Panc1 (cell line): ENCODE measurements around the gene PIEZO1. TPM values are rescaled to one million over a fixed set of nuclear protein-coding genes. Genes with fewer than 3 reads are reported as not detected.
A peak's percentile ranks its signal among the peaks of the same experiment; 100 is the strongest.

Experiments used
- ATAC-seq: fragments of 200-7000 bp; cut with Tn5 transposase; 2 replicates; pipeline ENCODE4 v1.9.1; 2020; ENCODE audit warnings: mild to moderate bottlenecking, moderate library complexity
- BruUV-seq: library from RNA; stranded (reverse); fragments of 400-500 nt; replicated peaks from 2 replicates; lab custom pipeline; 2021; lab: Mats Ljungman, UMichigan
- CTCF ChIA-PET: fragments of 300-600 bp; sonication (Branson Sonifier 250); formaldehyde crosslinking; loops from one replicate; lab custom pipeline; 2022; ENCODE audit warnings: antibody characterized with exemption; lab: Charles Lee
- POLR2A ChIA-PET: fragments of 300-600 bp; sonication (Branson Sonifier 250); formaldehyde crosslinking; loops from one replicate; lab custom pipeline; 2022; ENCODE audit warnings: antibody characterized with exemption; lab: Charles Lee
- DNase-seq: peaks from one replicate; pipeline ENCODE4 v3.0.0-alpha.2; 2010; ENCODE audit warnings: low read depth, low spot score
- H3K27ac ChIP-seq: 2 replicates; pipeline ENCODE4 v1.5.1; 2011; ENCODE audit warnings: mild to moderate bottlenecking, low read length, inconsistent platforms
- H3K27me3 ChIP-seq: fragments of 200-500 bp; sonication (Bioruptor generic); 2 replicates; pipeline ENCODE4 v1.6.0; 2014; ENCODE audit warnings: low read length, inconsistent platforms; ENCODE audit not compliant: control insufficient read depth, insufficient read depth
- H3K36me3 ChIP-seq: fragments of 200-500 bp; sonication (Bioruptor generic); 2 replicates; pipeline ENCODE4 v1.5.1; 2014; ENCODE audit warnings: inconsistent platforms, mild to moderate bottlenecking, low read length, moderate library complexity; ENCODE audit not compliant: control insufficient read depth, insufficient read depth
- H3K4me1 ChIP-seq: 2 replicates; pipeline ENCODE4 v1.5.1; 2011; ENCODE audit warnings: inconsistent platforms, mild to moderate bottlenecking, low read length, moderate library complexity; ENCODE audit not compliant: control insufficient read depth, insufficient read depth
- H3K4me3 ChIP-seq, 2 experiments: 2 replicates each; pipeline ENCODE4 v1.5.1; 2011 to 2012; ENCODE audit warnings: low read depth in 2 of 2, low read length in 2 of 2, mild to moderate bottlenecking in 2 of 2, inconsistent platforms in 1 of 2, moderate library complexity in 1 of 2
- H3K9me3 ChIP-seq: fragments of 200-500 bp; sonication (Bioruptor generic); 2 replicates; pipeline ENCODE4 v1.5.1; 2014; ENCODE audit warnings: low read depth, mild to moderate bottlenecking, inconsistent platforms, low read length, moderate library complexity; ENCODE audit not compliant: control insufficient read depth, insufficient read depth
- POLR2AphosphoS5 ChIP-seq: IDR thresholded peaks from 2 replicates; pipeline ENCODE4 v1.6.1; 2012; ENCODE audit warnings: mild to moderate bottlenecking, low read depth, low read length, moderate library complexity
- SIN3A ChIP-seq: IDR thresholded peaks from 2 replicates; pipeline ENCODE4 v1.6.1; 2012; ENCODE audit warnings: low read depth, mild to moderate bottlenecking, low read length, moderate library complexity, borderline replicate concordance; ENCODE audit not compliant: insufficient read depth
- TCF7L2 ChIP-seq: IDR thresholded peaks from 2 replicates; pipeline ENCODE4 v1.6.1; 2011; ENCODE audit warnings: mild to moderate bottlenecking, low read depth, low read length, inconsistent platforms
- in situ Hi-C: cut with HindIII; loops from 2 replicates; pipeline ENCODE4 v1.10.0; 2016; ENCODE audit warnings: low sequenced_read_pairs, low pct_unique_long_range_greater_than_20kb
- intact Hi-C: fragments of 100-400 bp; cut with micrococcal nuclease; formaldehyde crosslinking; loops from one replicate; pipeline ENCODE4 v1.10.0; 2022; ENCODE audit not compliant: unreplicated experiment
- total RNA-seq: library from RNA; stranded (reverse); gene quantifications from one replicate; pipeline ENCODE4 v1.2.1, GENCODE V29; 2021; ENCODE audit not compliant: unreplicated experiment
- TF ChIP-seq, protein P1 (sequence below): fragments of 450-650 bp; IDR thresholded peaks from 2 replicates; pipeline ENCODE4 v1.5.1; 2017; ENCODE audit warnings: mild to moderate bottlenecking
- TF ChIP-seq, protein P2 (sequence below), 2 experiments: IDR thresholded peaks; 2 replicates each; pipeline ENCODE4 v1.6.1; 2011 to 2012; ENCODE audit warnings: low read depth in 2 of 2, control low read depth in 1 of 2, low read length in 1 of 2, mild to moderate bottlenecking in 1 of 2, moderate library complexity in 1 of 2; ENCODE audit not compliant: insufficient read depth in 1 of 2

PIEZO1 gene
- total RNA-seq, 1 experiment from 2014 or later = 175 TPM

DNA sequence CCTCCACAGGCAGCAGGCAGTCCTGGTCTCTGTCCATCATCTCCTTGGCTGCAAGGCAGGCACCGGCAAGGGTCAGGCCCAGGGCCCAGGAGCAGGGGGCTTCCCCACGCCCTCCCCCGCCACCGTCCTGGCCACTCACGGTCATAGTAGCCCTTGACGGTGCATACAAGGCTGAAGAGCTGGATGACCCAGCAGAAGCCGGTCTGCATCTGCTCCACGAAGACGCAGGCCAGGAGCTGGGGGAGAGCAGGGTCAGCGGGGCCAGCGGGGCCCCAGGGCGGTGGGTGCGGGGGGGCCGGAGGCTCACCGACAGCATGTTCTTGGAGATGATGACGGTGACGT lies 58.6 kb downstream of the PIEZO1 start:
- no peak for ATAC-seq
- H3K4me3 ChIP-seq = no peak overlapping the region
- intact Hi-C loops = no loop called here
- POLR2A ChIA-PET = no interaction called here
- H3K27ac ChIP-seq = no peak overlapping the region
- CTCF ChIA-PET = no interaction called here
- no peaks in the 10 kb centered on the region; the same call in 1 of the 2 replicates for H3K4me1 ChIP-seq
- no TSS peak for BruUV-seq
- in situ Hi-C loops = no loop called here
- TF ChIP-seq, protein P1, sequence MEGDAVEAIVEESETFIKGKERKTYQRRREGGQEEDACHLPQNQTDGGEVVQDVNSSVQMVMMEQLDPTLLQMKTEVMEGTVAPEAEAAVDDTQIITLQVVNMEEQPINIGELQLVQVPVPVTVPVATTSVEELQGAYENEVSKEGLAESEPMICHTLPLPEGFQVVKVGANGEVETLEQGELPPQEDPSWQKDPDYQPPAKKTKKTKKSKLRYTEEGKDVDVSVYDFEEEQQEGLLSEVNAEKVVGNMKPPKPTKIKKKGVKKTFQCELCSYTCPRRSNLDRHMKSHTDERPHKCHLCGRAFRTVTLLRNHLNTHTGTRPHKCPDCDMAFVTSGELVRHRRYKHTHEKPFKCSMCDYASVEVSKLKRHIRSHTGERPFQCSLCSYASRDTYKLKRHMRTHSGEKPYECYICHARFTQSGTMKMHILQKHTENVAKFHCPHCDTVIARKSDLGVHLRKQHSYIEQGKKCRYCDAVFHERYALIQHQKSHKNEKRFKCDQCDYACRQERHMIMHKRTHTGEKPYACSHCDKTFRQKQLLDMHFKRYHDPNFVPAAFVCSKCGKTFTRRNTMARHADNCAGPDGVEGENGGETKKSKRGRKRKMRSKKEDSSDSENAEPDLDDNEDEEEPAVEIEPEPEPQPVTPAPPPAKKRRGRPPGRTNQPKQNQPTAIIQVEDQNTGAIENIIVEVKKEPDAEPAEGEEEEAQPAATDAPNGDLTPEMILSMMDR = no peak
- TF ChIP-seq, protein P2, sequence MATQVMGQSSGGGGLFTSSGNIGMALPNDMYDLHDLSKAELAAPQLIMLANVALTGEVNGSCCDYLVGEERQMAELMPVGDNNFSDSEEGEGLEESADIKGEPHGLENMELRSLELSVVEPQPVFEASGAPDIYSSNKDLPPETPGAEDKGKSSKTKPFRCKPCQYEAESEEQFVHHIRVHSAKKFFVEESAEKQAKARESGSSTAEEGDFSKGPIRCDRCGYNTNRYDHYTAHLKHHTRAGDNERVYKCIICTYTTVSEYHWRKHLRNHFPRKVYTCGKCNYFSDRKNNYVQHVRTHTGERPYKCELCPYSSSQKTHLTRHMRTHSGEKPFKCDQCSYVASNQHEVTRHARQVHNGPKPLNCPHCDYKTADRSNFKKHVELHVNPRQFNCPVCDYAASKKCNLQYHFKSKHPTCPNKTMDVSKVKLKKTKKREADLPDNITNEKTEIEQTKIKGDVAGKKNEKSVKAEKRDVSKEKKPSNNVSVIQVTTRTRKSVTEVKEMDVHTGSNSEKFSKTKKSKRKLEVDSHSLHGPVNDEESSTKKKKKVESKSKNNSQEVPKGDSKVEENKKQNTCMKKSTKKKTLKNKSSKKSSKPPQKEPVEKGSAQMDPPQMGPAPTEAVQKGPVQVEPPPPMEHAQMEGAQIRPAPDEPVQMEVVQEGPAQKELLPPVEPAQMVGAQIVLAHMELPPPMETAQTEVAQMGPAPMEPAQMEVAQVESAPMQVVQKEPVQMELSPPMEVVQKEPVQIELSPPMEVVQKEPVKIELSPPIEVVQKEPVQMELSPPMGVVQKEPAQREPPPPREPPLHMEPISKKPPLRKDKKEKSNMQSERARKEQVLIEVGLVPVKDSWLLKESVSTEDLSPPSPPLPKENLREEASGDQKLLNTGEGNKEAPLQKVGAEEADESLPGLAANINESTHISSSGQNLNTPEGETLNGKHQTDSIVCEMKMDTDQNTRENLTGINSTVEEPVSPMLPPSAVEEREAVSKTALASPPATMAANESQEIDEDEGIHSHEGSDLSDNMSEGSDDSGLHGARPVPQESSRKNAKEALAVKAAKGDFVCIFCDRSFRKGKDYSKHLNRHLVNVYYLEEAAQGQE (IDR thresholded peaks at IDR 0.05; ENCODE audit: insufficient read depth in 1 of 2, low read depth in 2 of 2, low read length in 1 of 2) = no peak
- TF ChIP-seq POLR2AphosphoS5 (no peak), SIN3A (no peak), TCF7L2 (no peak)
- no peaks in the 10 kb centered on the region for H3K27me3 ChIP-seq
- H3K36me3 ChIP-seq = no peaks in the 10 kb centered on the region; the same call in 1 of the 2 replicates
- H3K9me3 ChIP-seq = no peaks in the 10 kb centered on the region
- DNase-seq = no peak

DNA sequence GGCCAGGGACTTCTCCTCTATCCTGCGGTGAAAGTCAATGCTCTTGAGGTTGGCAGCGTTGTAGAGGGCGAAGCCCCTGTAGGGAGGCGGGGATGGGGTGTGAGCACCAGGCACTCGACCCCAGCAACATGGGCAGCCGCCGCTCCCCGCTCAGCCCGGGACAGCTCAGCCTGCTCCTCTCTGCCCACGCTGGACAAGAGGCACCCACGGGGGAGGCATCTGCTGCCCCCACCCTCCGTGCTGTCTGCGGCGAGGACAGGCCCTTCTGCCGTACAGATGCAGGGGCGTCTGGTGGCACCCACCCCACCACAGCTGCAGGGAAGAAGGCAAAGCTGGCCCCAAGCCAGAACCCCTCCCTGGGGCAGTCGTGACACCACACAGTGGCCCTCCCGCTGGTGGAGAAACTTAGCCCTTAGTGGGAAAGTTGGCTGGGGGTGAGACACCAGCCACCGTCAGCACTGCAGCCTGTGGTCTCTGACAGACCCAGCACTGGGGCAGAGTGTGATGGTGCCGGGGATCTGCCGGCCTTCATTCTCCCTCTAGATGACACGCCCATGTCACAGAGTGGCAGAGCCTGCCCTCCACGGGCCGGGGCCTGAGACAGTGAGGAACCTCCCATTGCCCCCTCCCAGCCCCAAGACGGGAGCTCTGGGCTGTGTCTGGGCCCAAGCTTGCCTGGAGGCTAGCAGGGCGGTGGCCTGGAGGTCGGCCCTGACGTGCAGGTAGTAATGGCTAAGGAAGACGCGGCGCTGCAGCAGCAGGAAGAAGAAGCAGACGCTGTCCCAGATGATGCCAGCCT lies 59.2 kb downstream of the PIEZO1 start:
- H3K36me3 ChIP-seq = no peaks in the 10 kb centered on the region; the same call in 1 of the 2 replicates
- BruUV-seq = no TSS peak
- no peaks in the 10 kb centered on the region for H3K4me1 ChIP-seq
- DNase-seq = no peak
- in situ Hi-C loops (no loop called here), intact Hi-C loops (no loop called here)
- H3K9me3 ChIP-seq = no peaks in the 10 kb centered on the region
- CTCF ChIA-PET = no interaction called here
- H3K27ac ChIP-seq = no peak overlapping the region
- TF ChIP-seq POLR2AphosphoS5 (no peak), TCF7L2 (no peak), SIN3A (no peak)
- TF ChIP-seq, protein P2 (IDR thresholded peaks at IDR 0.05; ENCODE audit: insufficient read depth in 1 of 2, low read depth in 2 of 2, low read length in 1 of 2) = no peak
- TF ChIP-seq, protein P1 = no peak
- POLR2A ChIA-PET = no interaction called here
- ATAC-seq = peak; percentile 39; the same call in 1 of the 2 replicates
- H3K27me3 ChIP-seq = no peaks in the 10 kb centered on the region
- H3K4me3 ChIP-seq = no peak overlapping the region
